Measurements from ENCODE around the gene TWF2.

TWF2 gene

GRCh38 chr3:52225452-52226228, 13.3 kb downstream of the TWF2 start, which contains the start of gene TLR9:
Gene TLR9 (minus strand): TSS chr3:52225645. CDS start chr3:52225529, 116 bp downstream.
- no peak within 1 kb of the TSS for H3K4me3 ChIP-seq (ENCODE audit: low read depth, low read length)
- CTCF ChIA-PET: interaction anchor here (1.1 to 17.4 kb wide), 6 partner anchors 9 to 223 kb away, joined by 3 to 389 read pairs (median 114); partner anchors contain the start of gene TWF2
- no peak for DNase-seq (ENCODE audit: low read depth, low spot score)
- TF ChIP-seq CTCF (IDR thresholded peaks at IDR 0.05; ENCODE audit: insufficient read depth, low read length, missing control alignments): no peak
- POLR2A ChIA-PET: no interaction called here

- DNase-seq (ENCODE audit: low read depth, low spot score): no peak
- ChIA-PET POLR2A (no interaction called here), CTCF (interaction anchor here (0.7 to 17.4 kb wide), 5 partner anchors 9 to 160 kb away, joined by 3 to 389 read pairs (median 219); partner anchors contain the start of gene TWF2)
- TF ChIP-seq CTCF (IDR thresholded peaks at IDR 0.05; ENCODE audit: insufficient read depth, low read length, missing control alignments): no peak
- no peak overlapping the region for H3K4me3 ChIP-seq (ENCODE audit: low read depth, low read length)
Measured at GRCh38 chr3:52223449-52224408, 15.2 kb downstream of the TWF2 start.

- TF ChIP-seq CTCF (IDR thresholded peaks at IDR 0.05; ENCODE audit: insufficient read depth, low read length, missing control alignments): no peak
- no peak overlapping the region for H3K4me3 ChIP-seq (ENCODE audit: low read depth, low read length)
- POLR2A ChIA-PET: interaction anchor here (0.8 to 1.2 kb wide), 2 partner anchors 15 to 68 kb away, joined by 3 read pairs; partner anchors contain the start of gene POC1A
- CTCF ChIA-PET: interaction anchor here (1.0 to 17.4 kb wide), 9 partner anchors 8 to 161 kb away, joined by 3 to 389 read pairs (median 27); partner anchors contain the start of genes GLYCTK, TWF2 and WDR82
- DNase-seq (ENCODE audit: low read depth, low spot score): no peak
Measured at GRCh38 chr3:52222319-52223221, 16.4 kb downstream of the TWF2 start.

GRCh38 chr3:52221563-52222318, 17.2 kb downstream of the TWF2 start:
- TF ChIP-seq CTCF (IDR thresholded peaks at IDR 0.05; ENCODE audit: insufficient read depth, low read length, missing control alignments): no peak
- DNase-seq (ENCODE audit: low read depth, low spot score): no peak
- ChIA-PET POLR2A (interaction anchor here (1.2 kb wide), 1 partner anchor 16 kb away, joined by 3 read pairs; no protein-coding TSS in a partner anchor), CTCF (interaction anchor here (0.7 to 17.4 kb wide), 26 partner anchors 8 to 236 kb away, joined by 3 to 389 read pairs (median 6); partner anchors contain the start of genes ALAS1, DNAH1, GLYCTK and TWF2)
- H3K4me3 ChIP-seq (ENCODE audit: low read depth, low read length): no peak overlapping the region

GRCh38 chr3:52221141-52221562, 17.8 kb downstream of the TWF2 start:
- POLR2A ChIA-PET: interaction anchor here (1.0 kb wide), 1 partner anchor 16 kb away, joined by 6 read pairs; no protein-coding TSS in a partner anchor
- no peak for TF ChIP-seq CTCF (IDR thresholded peaks at IDR 0.05; ENCODE audit: insufficient read depth, low read length, missing control alignments)
- CTCF ChIA-PET: interaction anchor here (0.7 to 17.4 kb wide), 45 partner anchors 14 to 237 kb away, joined by 3 to 389 read pairs (median 6); partner anchors contain the start of genes ALAS1, DNAH1, GLYCTK and RPL29
- H3K4me3 ChIP-seq (ENCODE audit: low read depth, low read length): no peak overlapping the region
- DNase-seq (ENCODE audit: low read depth, low spot score): no peak

Data from AG04449 (cell line).